ENCODE data around the gene TSKU. TPM values are rescaled to one million over a fixed set of nuclear protein-coding genes. Genes with fewer than 3 reads are reported as not detected.

The TSKU gene
- polyA plus RNA-seq, 1 of the 3 experiments (the other 2 are of a cell fraction), result 20.7 TPM

DNA sequence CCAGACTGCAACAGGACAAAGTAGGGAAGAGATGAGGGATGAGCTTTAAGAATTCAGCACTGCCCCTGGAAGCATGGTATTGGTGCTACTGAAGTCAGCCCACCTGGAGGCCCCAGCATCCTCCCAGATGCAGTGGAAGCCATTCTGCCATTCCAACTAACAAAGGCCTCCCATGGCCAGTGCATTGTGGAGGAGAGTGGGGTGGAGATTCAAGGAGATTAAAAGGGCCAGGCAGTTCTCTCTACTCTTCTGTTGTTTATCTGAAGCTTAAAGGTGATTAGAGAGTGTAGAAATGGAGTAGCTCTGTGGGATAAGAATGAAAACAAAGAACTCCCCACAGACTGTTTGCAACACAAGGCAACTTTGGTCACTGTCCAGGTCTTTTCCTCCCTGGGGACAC lies 24.1 kb upstream of the TSKU start:
- no peaks in the 10 kb centered on the region; the same call in 1 of the 2 replicates for H3K27me3 ChIP-seq (ENCODE audit: insufficient read depth)
- H3K9me3 ChIP-seq, result no peaks in the 10 kb centered on the region
- H3K4me2 ChIP-seq, result no peak overlapping the region
- no peaks in the 10 kb centered on the region for H3K9me2 ChIP-seq
- H2AFZ ChIP-seq (ENCODE audit: low read depth), result no peak overlapping the region
- ChIA-PET CTCF (interaction anchor here (0.9 to 3.2 kb wide), 3 partner anchors 24 to 160 kb away, joined by 3 to 12 read pairs (median 3); no protein-coding TSS in a partner anchor), POLR2A (no interaction called here)
- H3K27ac ChIP-seq (ENCODE audit: low read depth in 2 of 2, low read length in 1 of 2), result no peak overlapping the region
- DNase-seq, result no peak
- H3K4me3 ChIP-seq (ENCODE audit: low read depth in 2 of 2, low read length in 1 of 2), result no peak overlapping the region
- no peaks in the 10 kb centered on the region for H3F3A ChIP-seq (replicated peaks; ENCODE audit: insufficient read depth)
- peaks cover 8 to 10% of the 10 kb centered on the region in 2 experiments; a peak in 3 of 4 replicates for H3K4me1 ChIP-seq (ENCODE audit: control insufficient read depth in 1 of 2, insufficient read depth in 2 of 2, low read depth in 1 of 2, low read length in 1 of 2)
- H3K79me2 ChIP-seq (ENCODE audit: insufficient read depth), result no peaks in the 10 kb centered on the region
- no peaks in the 10 kb centered on the region for H3K36me3 ChIP-seq (replicated peaks in 1 of 2; ENCODE audit: control insufficient read depth in 1 of 2, insufficient read depth in 2 of 2, low read length in 1 of 2)
- H4K20me1 ChIP-seq (ENCODE audit: insufficient read depth), result no peaks in the 10 kb centered on the region
- TF ChIP-seq SMC3 (IDR thresholded peaks at IDR 0.05; ENCODE audit: low read depth, low read length) (no peak), USF1 (IDR thresholded peaks at IDR 0.05; ENCODE audit: borderline replicate concordance, low read depth) (no peak)
- no peak overlapping the region for H3K9ac ChIP-seq

DNA sequence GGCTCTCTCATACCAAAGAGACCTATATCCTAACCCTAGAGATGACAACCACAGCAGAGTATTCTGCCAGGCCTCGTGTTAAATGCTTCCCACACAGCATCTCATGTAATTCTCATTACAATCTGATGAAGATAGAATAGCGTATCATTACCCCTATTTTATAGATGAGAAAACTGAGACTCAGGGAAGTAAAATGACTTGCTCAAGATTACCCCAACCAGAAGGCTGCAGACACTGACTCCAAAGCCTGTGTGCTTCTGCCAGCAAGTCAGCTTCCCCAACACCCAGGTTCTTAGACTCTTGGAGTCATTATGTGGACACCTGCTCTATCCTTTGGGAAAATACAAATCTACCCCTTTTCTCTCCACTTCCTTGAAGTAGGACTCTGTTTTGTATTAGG lies 23.6 kb upstream of the TSKU start:
- H3K36me3 ChIP-seq (replicated peaks in 1 of 2; ENCODE audit: control insufficient read depth in 1 of 2, insufficient read depth in 2 of 2, low read length in 1 of 2), result no peaks in the 10 kb centered on the region
- no peak overlapping the region for H3K4me3 ChIP-seq (ENCODE audit: low read depth in 2 of 2, low read length in 1 of 2)
- no peaks in the 10 kb centered on the region for H3K9me3 ChIP-seq
- no peaks in the 10 kb centered on the region for H3F3A ChIP-seq (replicated peaks; ENCODE audit: insufficient read depth)
- no peaks in the 10 kb centered on the region for H4K20me1 ChIP-seq (ENCODE audit: insufficient read depth)
- DNase-seq, result no peak
- H3K4me2 ChIP-seq, result no peak overlapping the region
- H3K4me1 ChIP-seq (ENCODE audit: control insufficient read depth in 1 of 2, insufficient read depth in 2 of 2, low read depth in 1 of 2, low read length in 1 of 2), result peaks cover 8 to 13% of the 10 kb centered on the region in 2 experiments; a peak in 3 of 4 replicates
- no peak overlapping the region for H3K27ac ChIP-seq (ENCODE audit: low read depth in 2 of 2, low read length in 1 of 2)
- no peaks in the 10 kb centered on the region for H3K9me2 ChIP-seq
- no peak for TF ChIP-seq JUND (IDR thresholded peaks at IDR 0.05)
- no peak for TF ChIP-seq REST (IDR thresholded peaks at IDR 0.05; ENCODE audit: low read depth, low read length)
- TF ChIP-seq EZH2phosphoT487 (IDR thresholded peaks at IDR 0.05; ENCODE audit: borderline replicate concordance, low read depth), result no peak
- no peak for TF ChIP-seq TEAD4 (IDR thresholded peaks at IDR 0.05; ENCODE audit: borderline replicate concordance, insufficient read depth)
- TF ChIP-seq FOXJ3 (CRISPR knock-in tag; IDR thresholded peaks at IDR 0.05), result no peak
- TF ChIP-seq NRF1 (IDR thresholded peaks at IDR 0.05; ENCODE audit: low read depth, low read length), result no peak
- no peak for TF ChIP-seq SIN3A (IDR thresholded peaks at IDR 0.05; ENCODE audit: borderline replicate concordance, low read depth, low read length)
- no peak overlapping the region for H2AFZ ChIP-seq (ENCODE audit: low read depth)
- H3K27me3 ChIP-seq (ENCODE audit: insufficient read depth), result no peaks in the 10 kb centered on the region; the same call in 1 of the 2 replicates
- H3K79me2 ChIP-seq (ENCODE audit: insufficient read depth), result no peaks in the 10 kb centered on the region
- ChIA-PET CTCF (interaction anchor here (0.9 to 3.2 kb wide), 3 partner anchors 25 to 39 kb away, joined by 3 to 12 read pairs (median 10); no protein-coding TSS in a partner anchor), POLR2A (no interaction called here)
- no peak overlapping the region for H3K9ac ChIP-seq
- 60% methylated on average over 2 of the region's 2 CpGs for WGBS (ENCODE audit: low lambda C conversion rate)

Data from SK-N-SH (cell line).